ENCODE results near the gene MDM4. TPM values are rescaled to one million over a fixed set of nuclear protein-coding genes. Genes with fewer than 3 reads are reported as not detected.

Gene MDM4
- total RNA-seq, 1 donor from 2014 or later, result 90.1 TPM

GRCh38 chr1:204577794-204578478, 61.7 kb downstream of the MDM4 start:
- Histone ChIP-seq H3K9me3 (no peaks in the 10 kb centered on the region), H3K4me1 (peaks cover 14% of the 10 kb centered on the region), H3K4me3 (no peak overlapping the region), H3K27me3 (no peaks in the 10 kb centered on the region), H3K36me3 (no peaks in the 10 kb centered on the region), H3K27ac (no peak overlapping the region)
- TF ChIP-seq POLR2AphosphoS5 (IDR thresholded peaks at IDR 0.05; ENCODE audit: insufficient read depth in 1 of 2, low read depth in 1 of 2) (no peak), CTCF (IDR thresholded peaks at IDR 0.05) (no peak), POLR2A (IDR thresholded peaks at IDR 0.05) (no peak)
- intact Hi-C loops (cut with DNase I), result no loop called here
- no peak for DNase-seq (ENCODE audit: extremely low spot score in 2 of 2)

- H3K27ac ChIP-seq, result peak overlapping the region; percentile 49
- TF ChIP-seq POLR2AphosphoS5 (IDR thresholded peaks at IDR 0.05; ENCODE audit: insufficient read depth in 1 of 2, low read depth in 1 of 2), result no peak
- TF ChIP-seq POLR2A (IDR thresholded peaks at IDR 0.05), result no peak
- no peak for TF ChIP-seq CTCF (IDR thresholded peaks at IDR 0.05)
These were observed 62.9 kb downstream of the MDM4 start for GRCh38 chr1:204578867-204579664.

GRCh38 chr1:204579681-204580080, 63.5 kb downstream of the MDM4 start:
- no peaks in the 10 kb centered on the region for H3K9me3 ChIP-seq
- DNase-seq (ENCODE audit: extremely low spot score in 2 of 2), result no peak
- no peaks in the 10 kb centered on the region for H3K27me3 ChIP-seq
- no peak overlapping the region for H3K27ac ChIP-seq
- intact Hi-C loops (cut with DNase I), result no loop called here
- peak overlapping the region in 1 of 2 donors; percentile 40 for H3K4me3 ChIP-seq
- H3K36me3 ChIP-seq, result no peaks in the 10 kb centered on the region
- TF ChIP-seq POLR2A (IDR thresholded peaks at IDR 0.05) (no peak), POLR2AphosphoS5 (IDR thresholded peaks at IDR 0.05; ENCODE audit: insufficient read depth in 1 of 2, low read depth in 1 of 2) (no peak), CTCF (IDR thresholded peaks at IDR 0.05) (no peak)
- peaks cover 14% of the 10 kb centered on the region for H3K4me1 ChIP-seq

More at GRCh38 chr1:204578867-204579664, 62.9 kb downstream of the MDM4 start:
- no peak for DNase-seq (ENCODE audit: extremely low spot score in 2 of 2)
- H3K4me1 ChIP-seq, result peaks cover 14% of the 10 kb centered on the region
- intact Hi-C loops (cut with DNase I), result no loop called here
- H3K36me3 ChIP-seq, result no peaks in the 10 kb centered on the region
- H3K4me3 ChIP-seq, result peak overlapping the region; percentile 26 to 40
- H3K9me3 ChIP-seq, result no peaks in the 10 kb centered on the region
- no peaks in the 10 kb centered on the region for H3K27me3 ChIP-seq

- Histone ChIP-seq H3K27me3 (no peaks in the 10 kb centered on the region), H3K36me3 (no peaks in the 10 kb centered on the region), H3K4me3 (no peak overlapping the region), H3K4me1 (peaks cover 14% of the 10 kb centered on the region), H3K9me3 (no peaks in the 10 kb centered on the region), H3K27ac (no peak overlapping the region)
- DNase-seq (ENCODE audit: extremely low spot score in 2 of 2), result no peak
- TF ChIP-seq CTCF (IDR thresholded peaks at IDR 0.05) (no peak), POLR2A (IDR thresholded peaks at IDR 0.05) (no peak)
- intact Hi-C loops (cut with DNase I), result no loop called here
These were observed 64.7 kb downstream of the MDM4 start for GRCh38 chr1:204580862-204581261.

- intact Hi-C loops (cut with DNase I), result no loop called here
- no peaks in the 10 kb centered on the region for H3K36me3 ChIP-seq
- H3K9me3 ChIP-seq, result no peaks in the 10 kb centered on the region
- DNase-seq (ENCODE audit: extremely low spot score in 2 of 2), result no peak
- H3K27me3 ChIP-seq, result no peaks in the 10 kb centered on the region
- H3K4me1 ChIP-seq, result peaks cover 14% of the 10 kb centered on the region
- no peak overlapping the region for H3K4me3 ChIP-seq
- TF ChIP-seq POLR2A (IDR thresholded peaks at IDR 0.05), result no peak
- TF ChIP-seq POLR2AphosphoS5 (IDR thresholded peaks at IDR 0.05; ENCODE audit: insufficient read depth in 1 of 2, low read depth in 1 of 2), result no peak
- TF ChIP-seq CTCF (IDR thresholded peaks at IDR 0.05), result no peak
- H3K27ac ChIP-seq, result no peak overlapping the region
These were observed 65.6 kb downstream of the MDM4 start for GRCh38 chr1:204581759-204582158.

Measured in vagina (tissue), 2 donors.